PFSK-1 (cell line): ENCODE data around the gene BTG2.

Source experiments
- FOXP2 ChIP-seq: optimal IDR thresholded peaks from 2 replicates; pipeline ENCODE3; 2011; ENCODE audit warnings: borderline replicate concordance, control low read depth, inconsistent platforms; ENCODE audit not compliant: insufficient read depth; ENCODE audit errors: extremely low read length, extremely low read depth
- POLR2AphosphoS5 ChIP-seq: IDR thresholded peaks from 2 replicates; pipeline ENCODE4 v1.6.1; 2012; ENCODE audit warnings: low read depth, mild to moderate bottlenecking, control low read depth, low read length, moderate library complexity
- REST ChIP-seq, 2 experiments: IDR thresholded peaks; 2 replicates each; pipeline versions ENCODE4 v1.6.1 to v1.8.0; 2011 to 2012; ENCODE audit warnings: low read depth in 2 of 2, low read length in 2 of 2, control low read depth in 1 of 2, inconsistent platforms in 1 of 2, mild to moderate bottlenecking in 1 of 2, moderate library complexity in 1 of 2; ENCODE audit not compliant: insufficient read depth in 1 of 2
- SIN3A ChIP-seq: IDR thresholded peaks from 2 replicates; pipeline ENCODE4 v1.6.1; 2012; ENCODE audit warnings: mild to moderate bottlenecking, low read length, moderate library complexity, borderline replicate concordance; ENCODE audit not compliant: insufficient read depth
- TAF1 ChIP-seq: IDR thresholded peaks from 2 replicates; pipeline ENCODE4 v1.6.1; 2012; ENCODE audit warnings: low read length, control low read depth, borderline replicate concordance; ENCODE audit not compliant: insufficient read depth

Gene BTG2

GRCh38 chr1:203349773-203350524 is 44.6 kb downstream of the BTG2 start:
- TF ChIP-seq FOXP2 (no peak), SIN3A (no peak)

- TF ChIP-seq POLR2AphosphoS5 (no peak), REST (IDR thresholded peaks at IDR 0.05; ENCODE audit: insufficient read depth in 1 of 2, low read depth in 2 of 2, low read length in 2 of 2) (no peak), SIN3A (no peak), TAF1 (no peak), FOXP2 (no peak)
Observed at GRCh38 chr1:203351037-203351625, 45.8 kb downstream of the BTG2 start, which contains the start of gene FMOD. Gene FMOD, minus strand, starts transcription at chr1:203351122. Its CDS starts 2,852 bp downstream, at chr1:203348270.

- no peak for TF ChIP-seq REST (IDR thresholded peaks at IDR 0.05; ENCODE audit: insufficient read depth in 1 of 2, low read depth in 2 of 2, low read length in 2 of 2)
Observed at GRCh38 chr1:203353486-203353885, 48.2 kb downstream of the BTG2 start.

- no peak for TF ChIP-seq FOXP2
- TF ChIP-seq TAF1: no peak
- TF ChIP-seq REST (IDR thresholded peaks at IDR 0.05; ENCODE audit: insufficient read depth in 1 of 2, low read depth in 2 of 2, low read length in 2 of 2): no peak
- no peak for TF ChIP-seq SIN3A
- TF ChIP-seq POLR2AphosphoS5: no peak
Observed at GRCh38 chr1:203354246-203354645, 48.9 kb downstream of the BTG2 start.

- TF ChIP-seq POLR2AphosphoS5: no peak
- no peak for TF ChIP-seq FOXP2
- no peak for TF ChIP-seq SIN3A
- no peak for TF ChIP-seq TAF1
- TF ChIP-seq REST (IDR thresholded peaks at IDR 0.05; ENCODE audit: insufficient read depth in 1 of 2, low read depth in 2 of 2, low read length in 2 of 2): no peak
Observed at GRCh38 chr1:203359010-203359571, 53.8 kb downstream of the BTG2 start.
